Prostate gland (tissue), 2 donors: Measurements from ENCODE around the gene KIF12.

ENCODE experiments used
- CTCF ChIP-seq, 4 experiments: fragments of 200-600 bp in 2 of 4; fragments of 450-650 bp in 2 of 4; sonication (generic) in 2 of 4; IDR thresholded peaks; 1 replicate in 3 of 4; 2 replicates in 1 of 4; pipeline ENCODE4 v1.5.1; 2016 to 2019; ENCODE audit warnings: antibody characterized with exemption in 4 of 4, mild to moderate bottlenecking in 2 of 4, moderate library complexity in 2 of 4
- POLR2A ChIP-seq: fragments of 450-650 bp; IDR thresholded peaks from one replicate; pipeline ENCODE4 v1.6.1; 2016; ENCODE audit warnings: antibody characterized with exemption, mild to moderate bottlenecking

- TF ChIP-seq CTCF (IDR thresholded peaks at IDR 0.05), result no peak
- TF ChIP-seq POLR2A, result no peak
Observed at GRCh38 chr9:114120192-114121014, 21.3 kb upstream of the KIF12 start.
